HAP-1 (cell line): Measurements from ENCODE around the gene PYDC1.
"Not testable (repeated sequence)": the region's sequence is repeated elsewhere in the genome, so short reads cannot be mapped to it uniquely, and the experiment has no call there.

Experiments
- DNase-seq, 2 experiments: peaks; one replicate each; pipeline ENCODE4 v3.0.0-alpha.2; 2016 to 2020; ENCODE audit warnings: low spot score in 2 of 2
- H3K27me3 ChIP-seq: fragments of 250-450 bp; sonication (Bioruptor Pico); 2 replicates; pipeline ENCODE4 v1.5.1; 2020; ENCODE audit warnings: low read depth, mild to moderate bottlenecking, moderate library complexity
- H3K36me3 ChIP-seq: fragments of 250-450 bp; sonication (Bioruptor Pico); replicated peaks from 2 replicates; pipeline ENCODE4 v1.5.1; 2020; ENCODE audit warnings: mild to moderate bottlenecking
- H3K4me1 ChIP-seq: fragments of 250-450 bp; sonication (Bioruptor Pico); 2 replicates; pipeline ENCODE4 v1.5.1; 2020; ENCODE audit warnings: mild to moderate bottlenecking
- H3K4me3 ChIP-seq: fragments of 250-450 bp; sonication (Bioruptor Pico); 2 replicates; pipeline ENCODE4 v1.5.1; 2020; ENCODE audit warnings: mild to moderate bottlenecking, moderate library complexity
- H3K9me3 ChIP-seq: fragments of 250-450 bp; sonication (Bioruptor Pico); 2 replicates; pipeline ENCODE4 v1.5.1; 2020; ENCODE audit warnings: mild to moderate bottlenecking, moderate library complexity
- in situ Hi-C: fragments of 300-500 bp; cut with MboI; formaldehyde crosslinking; loops from 3 replicates; pipeline ENCODE4 v1.14.3; 2020; ENCODE audit warnings: low sequenced_read_pairs, inconsistent platforms, mixed read lengths

The PYDC1 gene

GRCh38 chr16:31214708-31215286 is 2.1 kb downstream of the PYDC1 start:
- no peaks in the 10 kb centered on the region for H3K9me3 ChIP-seq
- in situ Hi-C loops, result loop anchor here (25.0 kb wide), 1 partner anchor 648 kb away; the partner anchor contains the start of gene ZNF267
- H3K4me3 ChIP-seq, result no peak overlapping the region
- no peaks in the 10 kb centered on the region for H3K27me3 ChIP-seq
- H3K4me1 ChIP-seq, result no peaks in the 10 kb centered on the region
- DNase-seq, result no peak
- H3K36me3 ChIP-seq, result no peaks in the 10 kb centered on the region

DNA sequence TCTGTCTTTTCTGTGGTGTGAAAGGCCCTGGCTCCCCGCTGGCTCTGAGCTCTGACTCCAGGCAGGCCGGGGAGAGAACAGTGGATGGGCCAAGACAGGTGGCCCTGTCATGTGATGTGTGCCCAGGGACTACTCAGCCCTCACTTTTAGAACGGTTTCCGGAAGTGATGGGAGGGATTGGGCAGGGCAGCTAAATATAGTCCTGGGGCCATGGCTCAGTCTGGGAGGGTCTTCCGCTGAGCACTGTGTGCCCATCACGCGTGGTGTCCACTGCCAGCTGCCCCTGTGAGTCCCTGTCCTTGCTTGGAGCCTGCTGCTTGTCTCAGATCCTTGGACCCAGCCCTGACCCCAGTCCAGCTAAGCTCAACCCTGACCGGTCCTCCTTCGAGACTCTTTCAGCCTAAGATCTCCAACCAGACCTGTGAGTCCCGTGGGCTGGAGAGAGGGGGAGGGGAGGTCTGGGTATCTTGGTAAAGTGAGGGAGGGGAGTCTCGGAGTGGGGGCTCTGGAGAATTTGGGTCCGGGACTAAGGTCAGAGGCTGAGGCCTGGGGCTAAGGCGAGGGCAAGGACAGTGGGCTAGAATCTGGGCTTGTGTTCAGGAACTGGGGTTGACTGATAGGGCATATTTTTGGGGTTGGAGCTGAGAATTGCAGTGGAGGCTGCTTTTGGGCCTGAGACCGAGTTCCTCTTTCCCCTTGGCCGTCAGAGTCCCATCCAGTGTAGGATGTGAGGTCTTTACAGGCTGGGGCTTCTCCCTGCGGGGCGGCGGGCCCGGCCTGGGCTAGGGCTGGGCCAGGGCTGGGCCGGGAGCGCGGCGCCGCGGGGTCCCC is 2.8 kb downstream of the PYDC1 start, which contains the start of gene TRIM72:
Gene TRIM72, plus strand, starts transcription at position 243 of the 831 bp plus-strand sequence. CDS start 620 bp downstream, outside the sequence.
- H3K4me1 ChIP-seq, result no peaks in the 10 kb centered on the region
- DNase-seq, result no peak
- no peak within 1 kb of the TSS for H3K4me3 ChIP-seq
- in situ Hi-C loops, result loop anchor here (25.0 kb wide), 1 partner anchor 648 kb away; the partner anchor contains the start of gene ZNF267
- H3K27me3 ChIP-seq, result no peaks in the 10 kb centered on the region
- no peaks in the 10 kb centered on the region for H3K9me3 ChIP-seq
- H3K36me3 ChIP-seq, result no peaks in the 10 kb centered on the region

DNA sequence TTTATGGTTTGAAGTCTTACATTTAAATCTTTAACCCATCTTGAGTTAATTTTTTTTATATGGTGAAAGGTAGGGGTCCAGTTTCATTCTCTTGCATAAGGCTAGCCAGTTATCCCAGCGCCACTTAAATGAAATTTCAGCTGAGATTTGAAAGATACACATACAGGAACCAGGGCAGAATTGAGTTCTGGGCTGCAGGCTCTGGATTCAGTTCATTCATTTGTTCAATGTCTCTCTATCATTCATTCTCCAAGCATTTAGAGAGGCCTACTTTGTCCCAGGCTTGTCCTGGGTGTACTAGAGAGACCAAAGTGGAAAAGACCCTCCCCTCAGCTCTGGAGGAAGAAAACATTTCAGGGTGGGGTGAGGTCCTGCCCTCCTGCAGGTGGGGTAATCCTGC is 3.6 kb downstream of the PYDC1 start:
- Histone ChIP-seq H3K9me3 (no peaks in the 10 kb centered on the region), H3K4me3 (no peak overlapping the region), H3K27me3 (no peaks in the 10 kb centered on the region), H3K36me3 (no peaks in the 10 kb centered on the region), H3K4me1 (no peaks in the 10 kb centered on the region)
- in situ Hi-C loops, result loop anchor here (25.0 kb wide), 1 partner anchor 649 kb away; the partner anchor contains the start of gene ZNF267
- no peak for DNase-seq

- H3K4me3 ChIP-seq, result no peak overlapping the region
- H3K27me3 ChIP-seq, result peaks cover 10% of the 10 kb centered on the region; the same call in 1 of the 2 replicates
- H3K9me3 ChIP-seq, result no peaks in the 10 kb centered on the region
- DNase-seq, result no peak
- no peaks in the 10 kb centered on the region; the same call in 1 of the 2 replicates for H3K4me1 ChIP-seq
- no peaks in the 10 kb centered on the region for H3K36me3 ChIP-seq
- in situ Hi-C loops, result loop anchor here (25.0 kb wide), 1 partner anchor 656 kb away; the partner anchor contains the start of gene ZNF267
Observed at GRCh38 chr16:31206776-31207175, 10.2 kb downstream of the PYDC1 start.

- DNase-seq, result no peak
- Histone ChIP-seq H3K9me3 (no peaks in the 10 kb centered on the region), H3K4me3 (no peak overlapping the region), H3K4me1 (no peaks in the 10 kb centered on the region; the same call in 1 of the 2 replicates), H3K36me3 (no peaks in the 10 kb centered on the region), H3K27me3 (peaks cover 10% of the 10 kb centered on the region; the same call in 1 of the 2 replicates)
- in situ Hi-C loops, result loop anchor here (25.0 kb wide), 1 partner anchor 657 kb away; the partner anchor contains the start of gene ZNF267
Observed at GRCh38 chr16:31204871-31205666, 11.9 kb downstream of the PYDC1 start.

- H3K9me3 ChIP-seq, result no peaks in the 10 kb centered on the region
- H3K36me3 ChIP-seq, result peaks cover 15% of the 10 kb centered on the region
- peak in 1 of 2 experiments; percentile 62 for DNase-seq
- H3K4me3 ChIP-seq, result peak within 1 kb of the TSS; percentile 33
- in situ Hi-C loops, result loop anchor here (25.0 kb wide), 1 partner anchor 660 kb away; the partner anchor contains the start of gene ZNF267
- no peaks in the 10 kb centered on the region; the same call in 1 of the 2 replicates for H3K4me1 ChIP-seq
- H3K27me3 ChIP-seq, result peaks cover 10% of the 10 kb centered on the region; the same call in 1 of the 2 replicates
Observed at GRCh38 chr16:31202414-31203375, 14.2 kb downstream of the PYDC1 start, which contains the start of gene PYCARD. PYCARD (minus strand) TSS chr16:31202760; CDS start chr16:31202690, 70 bp downstream.

DNA sequence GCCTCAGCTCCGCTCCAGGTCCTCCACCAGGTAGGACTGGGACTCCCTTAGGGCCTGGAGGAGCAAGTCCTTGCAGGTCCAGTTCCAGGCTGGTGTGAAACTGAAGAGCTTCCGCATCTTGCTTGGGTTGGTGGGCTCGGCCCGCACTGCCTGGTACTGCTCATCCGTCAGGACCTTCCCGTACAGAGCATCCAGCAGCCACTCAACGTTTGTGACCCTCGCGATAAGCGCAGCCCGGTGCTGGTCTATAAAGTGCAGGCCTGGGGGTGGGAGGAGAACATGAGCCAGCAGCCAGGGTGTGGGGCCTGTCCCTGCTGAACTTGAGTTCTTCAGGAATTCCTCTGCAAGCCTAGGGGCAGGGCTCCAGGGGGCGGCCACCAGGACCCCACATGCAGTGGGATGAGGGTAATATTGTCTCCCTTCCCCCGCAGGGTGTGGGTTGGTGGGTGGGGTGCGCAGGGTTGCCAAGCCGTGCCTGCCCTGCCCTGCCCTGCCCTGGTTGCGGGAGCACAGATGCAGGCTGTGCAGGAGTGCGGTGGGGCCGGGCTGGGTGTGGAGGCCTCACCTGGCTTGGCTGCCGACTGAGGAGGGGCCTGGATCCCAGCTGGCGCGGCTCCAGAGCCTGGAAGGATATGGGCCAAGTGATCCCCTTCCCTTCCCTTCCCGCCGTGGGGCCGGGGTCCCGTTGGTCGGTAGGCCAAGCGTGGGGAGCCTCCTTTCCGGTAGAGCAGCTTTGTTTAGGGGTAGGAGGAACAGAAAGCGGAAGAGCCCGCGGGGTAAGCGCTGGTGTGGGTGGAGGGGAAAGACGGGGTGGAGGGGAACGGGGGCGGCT is 15.1 kb downstream of the PYDC1 start:
- no peaks in the 10 kb centered on the region for H3K9me3 ChIP-seq
- DNase-seq, result peak in 1 of 2 experiments; percentile 44
- peaks cover 10% of the 10 kb centered on the region; the same call in 1 of the 2 replicates for H3K27me3 ChIP-seq
- in situ Hi-C loops, result loop anchor here (25.0 kb wide), 1 partner anchor 661 kb away; the partner anchor contains the start of gene ZNF267
- peaks cover 20% of the 10 kb centered on the region for H3K36me3 ChIP-seq
- peak overlapping the region; percentile 33 for H3K4me3 ChIP-seq
- no peaks in the 10 kb centered on the region; the same call in 1 of the 2 replicates for H3K4me1 ChIP-seq

- in situ Hi-C loops, result loop anchor here (25.0 kb wide), 1 partner anchor 661 kb away; the partner anchor contains the start of gene ZNF267
- peaks cover 10% of the 10 kb centered on the region; the same call in 1 of the 2 replicates for H3K27me3 ChIP-seq
- H3K4me1 ChIP-seq, result no peaks in the 10 kb centered on the region; the same call in 1 of the 2 replicates
- no peak overlapping the region for H3K4me3 ChIP-seq
- no peaks in the 10 kb centered on the region for H3K9me3 ChIP-seq
- H3K36me3 ChIP-seq, result peaks cover 26% of the 10 kb centered on the region
- no peak for DNase-seq
Observed at GRCh38 chr16:31200821-31201568, 15.9 kb downstream of the PYDC1 start.

DNA sequence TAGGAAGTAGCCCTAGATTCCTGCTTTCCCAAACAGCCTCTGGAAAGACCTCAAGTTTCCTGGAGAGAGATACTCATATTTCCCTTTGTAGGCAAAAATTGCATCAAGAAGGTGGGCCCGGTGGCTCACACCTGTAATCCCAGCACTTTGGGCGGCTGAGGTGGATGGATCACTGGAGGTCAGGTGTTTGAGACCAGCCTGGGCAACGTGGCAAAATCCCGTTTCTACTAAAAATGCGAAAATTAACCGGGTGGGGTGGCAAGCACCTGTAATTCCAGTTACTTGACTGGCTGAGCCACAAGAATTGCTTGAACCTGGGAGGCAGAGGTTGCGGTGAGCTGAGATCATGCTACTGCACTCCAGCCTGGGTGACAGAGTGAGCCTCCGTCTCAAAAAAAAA is 16.8 kb downstream of the PYDC1 start:
- not testable (repeated sequence) for DNase-seq, H3K4me3 ChIP-seq, H3K4me1 ChIP-seq, H3K9me3 ChIP-seq
- Histone ChIP-seq H3K36me3 (peaks cover 35% of the 10 kb centered on the region), H3K27me3 (peaks cover 10% of the 10 kb centered on the region; the same call in 1 of the 2 replicates)
- in situ Hi-C loops, result loop anchor here (25.0 kb wide), 1 partner anchor 662 kb away; the partner anchor contains the start of gene ZNF267

DNA sequence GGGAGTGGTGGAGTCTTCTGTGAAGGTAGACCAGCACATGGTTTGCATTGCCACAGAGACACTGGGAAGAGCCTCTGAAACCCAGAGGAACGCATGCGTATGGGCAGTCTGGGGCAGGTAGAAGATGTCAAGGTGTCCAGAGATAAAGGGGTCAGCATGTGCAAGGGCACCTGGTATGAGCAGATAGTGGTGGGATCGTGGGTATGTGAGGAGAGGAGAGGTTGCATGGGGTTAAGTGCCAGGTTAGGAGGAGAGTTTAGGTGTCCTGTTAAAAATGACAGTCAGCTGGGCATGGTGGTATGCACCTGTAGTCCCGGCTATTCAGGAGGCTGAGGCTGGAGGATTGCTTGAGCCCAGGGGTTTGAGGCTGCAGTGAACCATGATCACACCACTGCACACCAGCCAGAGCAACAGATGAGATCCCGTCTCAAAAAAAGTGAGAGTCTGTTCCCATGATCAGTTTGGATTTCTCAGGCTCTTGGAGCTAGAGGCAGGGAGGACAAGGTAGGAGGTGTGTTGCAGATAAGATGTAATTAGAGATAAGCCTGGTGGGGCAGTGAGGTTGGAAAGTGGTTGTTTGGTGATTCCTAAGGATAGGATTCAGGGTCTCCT is 17.4 kb downstream of the PYDC1 start:
- Histone ChIP-seq H3K4me3 (no peak overlapping the region), H3K9me3 (no peaks in the 10 kb centered on the region), H3K36me3 (peaks cover 41% of the 10 kb centered on the region), H3K4me1 (no peaks in the 10 kb centered on the region; the same call in 1 of the 2 replicates), H3K27me3 (peaks cover 10% of the 10 kb centered on the region; the same call in 1 of the 2 replicates)
- in situ Hi-C loops, result loop anchor here (25.0 kb wide), 1 partner anchor 663 kb away; the partner anchor contains the start of gene ZNF267
- DNase-seq, result no peak
